NOMO-1 treated with DMSO at 0.1 percent for 48 hours (cell line): ENCODE measurements around the gene SFTA2.

Experiments
- DNase-seq: peaks from one replicate; lab custom pipeline; 2025; ENCODE audit not compliant: unreplicated experiment; lab: John Stamatoyannopoulos, UW

SFTA2 gene

DNA sequence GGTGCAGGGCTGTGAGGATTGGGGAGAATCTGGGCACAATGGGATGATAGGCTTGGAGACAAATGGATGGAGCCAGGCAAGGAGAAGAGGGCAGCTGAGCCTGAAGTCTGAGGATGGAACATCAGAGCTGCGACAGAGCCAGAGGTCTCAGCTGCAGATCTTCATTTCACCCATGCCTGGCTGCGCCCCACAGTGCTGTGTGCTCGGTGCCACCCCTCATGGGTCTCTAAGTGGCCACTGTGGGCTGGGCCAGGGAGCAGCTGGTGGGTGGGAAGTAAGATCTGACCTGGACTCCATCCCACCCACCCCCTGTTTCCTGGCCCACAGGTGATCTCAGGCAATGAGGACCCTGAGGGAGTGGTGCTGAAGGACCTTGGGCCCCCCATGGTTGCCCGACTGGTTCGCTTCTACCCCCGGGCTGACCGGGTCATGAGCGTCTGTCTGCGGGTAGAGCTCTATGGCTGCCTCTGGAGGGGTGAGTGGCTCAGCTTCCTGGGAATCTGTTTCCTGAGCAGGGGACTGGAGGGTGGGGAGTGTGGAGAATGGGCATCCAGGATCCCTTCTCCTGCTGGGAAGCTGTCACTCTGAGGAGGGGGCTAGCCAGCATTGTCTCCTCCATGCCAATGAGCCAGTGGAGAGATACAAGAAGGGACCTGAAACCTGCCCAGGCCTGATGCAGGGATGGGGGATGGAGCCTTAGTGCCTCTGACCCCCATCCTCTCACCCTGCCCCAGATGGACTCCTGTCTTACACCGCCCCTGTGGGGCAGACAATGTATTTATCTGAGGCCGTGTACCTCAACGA, 41.1 kb downstream of the SFTA2 start:
- DNase-seq = no peak

GRCh38 chr6:30889921-30890645, 41.9 kb downstream of the SFTA2 start:
- no peak for DNase-seq

DNA sequence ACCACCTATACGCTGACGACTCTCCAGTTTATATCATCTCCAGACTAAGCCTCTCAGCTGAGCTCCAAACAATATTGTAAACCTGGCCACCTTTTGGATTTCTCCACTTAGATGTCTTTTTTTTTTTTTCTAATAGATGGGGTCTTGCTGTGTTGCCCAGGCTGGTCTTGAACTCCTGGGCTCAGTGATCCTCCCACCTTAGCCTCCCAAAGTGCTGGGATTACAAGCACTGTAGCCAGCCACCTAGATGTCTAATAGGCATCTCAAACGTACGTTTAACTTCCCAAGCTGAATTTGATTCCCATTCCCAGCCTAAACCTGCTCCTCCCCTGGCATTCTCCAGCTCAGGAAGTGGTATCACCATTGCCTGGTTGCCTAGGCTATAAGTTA, 42.5 kb downstream of the SFTA2 start:
- DNase-seq = no peak

- DNase-seq = no peak
Observed at GRCh38 chr6:30888816-30889495, 43.0 kb downstream of the SFTA2 start.

- no peak for DNase-seq
Observed at GRCh38 chr6:30887901-30888815, 43.8 kb downstream of the SFTA2 start.

DNA sequence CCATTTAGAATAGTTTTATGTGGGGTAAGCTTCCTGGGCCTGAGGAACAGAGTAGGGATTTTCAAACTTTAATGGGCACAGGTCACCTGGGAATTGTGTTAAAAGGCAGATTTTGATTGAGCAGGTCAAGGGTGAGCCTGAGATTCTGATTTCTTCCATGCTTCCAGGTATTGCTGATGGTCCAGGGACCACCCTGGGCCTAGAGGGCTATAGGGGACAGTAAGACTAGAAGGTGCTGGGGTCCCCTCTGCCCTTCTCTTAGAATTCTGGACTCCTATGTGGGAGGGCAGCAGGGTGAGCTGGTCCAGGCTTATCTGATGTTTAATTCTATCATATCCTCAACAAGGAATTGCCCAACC, 45.1 kb downstream of the SFTA2 start:
- no peak for DNase-seq

DNA sequence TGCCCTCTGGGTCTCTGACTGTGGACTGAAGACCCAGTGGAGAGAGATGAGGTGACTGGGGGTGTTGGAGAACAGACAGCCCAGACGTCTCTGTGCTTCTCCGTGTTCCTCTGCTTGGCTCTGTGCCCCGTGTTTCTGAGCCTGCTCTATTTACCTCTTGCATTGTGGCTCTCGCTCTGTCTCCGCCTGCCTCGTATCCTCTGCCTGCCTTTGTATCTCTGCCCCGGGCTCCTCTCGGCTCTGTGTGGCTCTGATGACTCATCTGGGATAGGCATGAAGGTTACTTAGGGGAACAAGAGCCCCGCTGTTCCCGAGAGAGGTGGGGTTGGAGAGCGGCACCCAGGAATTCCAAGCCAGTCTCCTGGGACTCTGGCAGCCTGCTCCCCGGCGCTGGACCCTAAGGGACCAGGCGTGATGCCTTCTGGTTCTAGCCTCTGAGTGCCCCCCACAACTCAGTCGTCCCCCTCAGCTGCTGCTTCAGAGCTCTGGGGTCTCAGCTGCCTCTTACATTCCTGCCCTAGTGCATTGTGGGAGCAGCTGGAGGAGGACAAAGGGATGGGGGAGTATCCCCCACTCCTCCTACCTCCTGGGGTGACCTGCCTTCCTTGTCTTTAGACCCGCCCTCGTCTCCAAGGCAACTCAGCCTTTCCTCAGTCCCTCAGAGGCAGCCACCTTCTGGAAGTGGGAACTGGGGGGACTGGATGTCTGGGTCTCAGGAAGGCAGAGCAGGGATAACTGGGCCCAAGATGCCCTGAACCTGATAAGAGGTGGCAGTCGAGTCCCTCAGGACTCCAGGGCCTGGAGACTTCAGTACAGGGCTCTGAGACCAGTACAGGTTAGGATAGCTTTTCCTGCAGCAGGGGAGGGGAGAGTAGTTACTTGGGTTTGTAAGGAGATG, 45.7 kb downstream of the SFTA2 start:
- no peak for DNase-seq

- no peak for DNase-seq
Observed at GRCh38 chr6:30885481-30885998, 46.4 kb downstream of the SFTA2 start.

- peak; percentile 18 for DNase-seq
Observed at GRCh38 chr6:30884521-30885480, 47.2 kb downstream of the SFTA2 start.

- no peak for DNase-seq
Observed at GRCh38 chr6:30883685-30884520, 48.1 kb downstream of the SFTA2 start, which contains the start of gene DDR1. Gene DDR1 (plus strand): TSS chr6:30884519. CDS start chr6:30888730, 4,211 bp downstream.

DNA sequence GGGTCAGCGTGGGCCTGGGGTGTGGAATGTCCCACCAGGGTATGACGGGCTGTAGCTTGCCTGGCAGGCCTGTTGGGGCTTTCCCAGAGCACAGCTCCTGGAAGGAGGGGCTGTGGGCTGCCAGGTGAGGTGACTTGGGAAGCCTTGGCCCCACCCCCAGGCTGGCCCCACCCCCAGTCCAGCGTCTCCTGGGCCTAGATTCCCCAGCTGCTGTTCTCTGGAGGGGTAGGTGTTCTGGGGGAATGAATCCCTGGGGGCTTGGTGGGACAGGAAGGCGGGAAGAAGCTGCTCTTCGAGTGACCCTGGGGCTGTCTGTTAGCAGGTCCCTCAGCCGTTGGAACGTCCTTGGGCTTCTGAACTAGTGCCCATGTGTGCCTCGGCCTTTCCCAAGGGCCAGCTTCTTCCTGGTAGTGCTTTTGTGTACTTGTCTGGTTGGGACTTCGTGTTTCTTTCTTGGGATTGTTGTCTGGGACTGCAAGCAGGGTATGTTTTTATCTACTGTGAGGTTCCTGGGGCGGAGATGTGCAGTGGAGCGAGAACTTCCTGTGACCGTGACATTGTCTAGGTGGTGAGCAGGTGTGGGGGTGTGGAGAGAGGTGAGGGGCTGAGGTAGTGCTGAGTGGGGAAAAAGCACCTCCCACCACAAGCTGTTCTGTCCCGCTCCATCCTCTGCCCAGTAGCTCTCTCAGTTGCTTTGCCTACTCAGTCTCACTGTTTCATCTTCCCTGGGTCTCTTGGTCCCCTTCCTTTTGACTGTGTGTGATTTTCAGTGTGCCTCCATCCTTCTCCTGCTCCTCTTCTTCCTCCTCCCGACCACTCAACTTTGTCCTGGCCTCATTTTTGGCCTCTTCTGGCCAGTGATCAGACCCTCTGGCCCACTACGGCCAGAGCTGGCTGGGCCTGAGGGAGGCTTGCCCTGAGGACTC, 48.9 kb downstream of the SFTA2 start:
- DNase-seq = no peak

DNA sequence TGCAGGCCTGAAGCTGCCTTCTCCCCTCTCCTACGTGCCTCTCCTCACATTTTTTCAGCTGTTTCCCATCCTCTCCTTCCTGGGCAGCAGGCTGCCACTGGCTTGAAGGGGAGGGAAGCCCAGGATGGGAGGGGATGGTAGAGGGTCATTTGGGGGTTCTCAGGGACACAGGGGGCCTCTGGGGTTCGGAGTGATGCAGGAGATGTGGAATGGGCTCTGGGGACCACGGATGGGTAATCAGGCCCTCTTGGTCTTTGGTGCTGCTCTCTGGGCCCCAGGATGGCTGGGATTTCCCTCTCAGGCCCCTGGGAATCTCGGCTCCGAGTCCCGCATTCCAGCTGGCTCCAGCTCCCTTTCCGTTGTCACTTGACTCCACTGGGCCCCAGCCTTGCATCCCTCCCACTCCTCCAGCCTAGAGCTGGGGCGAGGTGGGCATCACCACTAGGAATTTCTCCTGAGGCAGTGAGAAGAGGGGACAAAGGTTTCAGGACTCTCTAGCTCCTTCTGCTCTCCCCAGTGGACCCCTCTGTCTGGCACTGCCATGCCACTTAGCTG, 49.7 kb downstream of the SFTA2 start:
- no peak for DNase-seq

DNA sequence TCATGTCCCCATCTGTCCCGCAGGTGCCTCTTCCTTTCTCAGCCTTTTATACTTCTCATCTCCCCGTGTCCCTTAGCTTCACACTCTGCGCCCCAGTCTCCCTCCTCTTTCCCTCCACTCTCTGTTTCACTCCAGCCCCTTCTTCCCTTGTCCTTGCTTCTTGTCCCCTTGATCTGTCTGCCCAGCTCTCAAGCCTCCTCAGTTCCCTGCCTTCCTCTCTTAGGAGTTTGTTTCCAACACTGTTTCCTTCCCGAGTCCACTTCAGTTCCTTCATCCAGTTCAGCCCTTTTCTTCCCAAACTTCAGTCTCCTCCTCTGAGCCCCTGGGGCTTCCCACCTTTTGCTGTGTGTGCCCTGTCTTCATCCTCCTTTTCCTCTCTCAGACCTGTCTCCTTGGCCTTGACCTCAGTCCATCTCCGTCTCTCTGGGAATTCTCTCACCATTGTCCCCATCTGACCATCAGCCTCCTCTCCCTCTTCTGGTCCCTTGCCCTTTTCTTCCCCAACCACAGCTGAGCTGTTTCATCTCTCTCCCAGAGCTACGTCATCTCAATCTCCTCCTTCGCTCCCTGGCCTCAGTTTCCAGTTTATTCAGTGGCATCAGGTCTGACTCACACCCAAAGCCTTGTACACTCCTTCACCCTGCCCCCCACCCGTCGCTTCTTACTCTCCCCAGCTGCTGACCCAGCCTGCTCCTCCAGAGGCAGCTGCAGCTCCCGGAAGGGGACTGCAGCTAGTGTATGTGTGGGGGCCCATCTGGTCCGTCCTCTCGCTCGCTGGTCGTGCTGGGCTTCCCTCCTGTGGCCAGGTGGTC, 50.4 kb downstream of the SFTA2 start:
- no peak for DNase-seq
